ENCODE data around the gene ARHGAP27. TPM values are rescaled to one million over a fixed set of nuclear protein-coding genes. Genes with fewer than 3 reads are reported as not detected.
"Not testable (repeated sequence)": the region's sequence is repeated elsewhere in the genome, so short reads cannot be mapped to it uniquely, and the experiment has no call there.

ARHGAP27 gene, protein sequence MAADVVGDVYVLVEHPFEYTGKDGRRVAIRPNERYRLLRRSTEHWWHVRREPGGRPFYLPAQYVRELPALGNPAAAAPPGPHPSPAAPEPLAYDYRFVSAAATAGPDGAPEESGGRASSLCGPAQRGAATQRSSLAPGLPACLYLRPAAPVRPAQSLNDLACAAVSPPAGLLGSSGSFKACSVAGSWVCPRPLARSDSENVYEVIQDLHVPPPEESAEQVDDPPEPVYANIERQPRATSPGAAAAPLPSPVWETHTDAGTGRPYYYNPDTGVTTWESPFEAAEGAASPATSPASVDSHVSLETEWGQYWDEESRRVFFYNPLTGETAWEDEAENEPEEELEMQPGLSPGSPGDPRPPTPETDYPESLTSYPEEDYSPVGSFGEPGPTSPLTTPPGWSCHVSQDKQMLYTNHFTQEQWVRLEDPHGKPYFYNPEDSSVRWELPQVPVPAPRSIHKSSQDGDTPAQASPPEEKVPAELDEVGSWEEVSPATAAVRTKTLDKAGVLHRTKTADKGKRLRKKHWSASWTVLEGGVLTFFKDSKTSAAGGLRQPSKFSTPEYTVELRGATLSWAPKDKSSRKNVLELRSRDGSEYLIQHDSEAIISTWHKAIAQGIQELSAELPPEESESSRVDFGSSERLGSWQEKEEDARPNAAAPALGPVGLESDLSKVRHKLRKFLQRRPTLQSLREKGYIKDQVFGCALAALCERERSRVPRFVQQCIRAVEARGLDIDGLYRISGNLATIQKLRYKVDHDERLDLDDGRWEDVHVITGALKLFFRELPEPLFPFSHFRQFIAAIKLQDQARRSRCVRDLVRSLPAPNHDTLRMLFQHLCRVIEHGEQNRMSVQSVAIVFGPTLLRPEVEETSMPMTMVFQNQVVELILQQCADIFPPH
- 27.3 TPM for total RNA-seq
- long read RNA-seq, partial matches to known transcripts, result 14 of 22 reads
- long read RNA-seq, other reads (novel, unspliced or antisense), result 5 of 22 reads

- DNase-seq (ENCODE audit: low spot score), result no peak
Observed at GRCh38 chr17:45432405-45433158, at the start of gene ARHGAP27. Gene ARHGAP27 (minus strand): TSS chr17:45432870. CDS start chr17:45430279, 2,591 bp downstream.

DNA sequence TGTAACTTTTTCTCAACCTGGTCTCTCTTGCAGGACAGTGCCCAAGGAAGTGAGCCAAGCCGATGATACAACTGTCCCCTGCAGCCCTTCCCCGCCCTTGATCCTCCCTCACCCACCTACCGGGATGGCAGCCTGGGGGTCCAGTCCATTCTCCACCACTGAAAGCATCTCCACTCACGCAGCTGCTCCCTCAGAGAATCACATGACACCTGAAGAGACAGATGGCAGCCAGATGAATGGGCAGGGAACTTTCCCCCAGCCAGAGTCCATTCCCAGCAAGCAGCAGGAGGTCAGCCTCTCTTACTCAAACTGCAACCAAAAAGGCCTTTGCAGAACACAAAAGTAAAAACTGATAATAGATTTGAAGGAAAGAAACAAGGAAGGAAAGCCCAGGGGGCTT lies 49.6 kb upstream of the ARHGAP27 start:
- not testable (repeated sequence) for DNase-seq (ENCODE audit: low spot score)

DNA sequence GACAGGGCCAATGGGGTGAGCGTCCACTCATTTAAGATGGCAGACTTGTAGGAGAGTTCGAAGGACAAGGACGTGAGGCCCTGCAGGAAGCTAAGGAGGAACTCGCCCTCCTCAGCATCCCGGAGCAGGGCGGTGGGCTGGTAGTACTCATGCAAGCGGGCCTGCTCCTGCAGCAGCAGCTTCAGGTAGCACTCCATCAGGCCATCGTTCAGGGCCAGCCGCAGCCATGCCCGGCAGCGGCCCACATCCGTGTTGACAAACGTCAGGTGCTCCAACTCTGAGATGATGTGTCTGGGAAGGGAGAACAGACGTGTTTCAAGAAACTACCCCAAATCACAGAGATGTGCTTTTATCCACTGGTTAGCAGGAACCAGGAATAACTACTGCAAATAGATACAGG lies 42.8 kb upstream of the ARHGAP27 start:
- DNase-seq (ENCODE audit: low spot score), result not testable (repeated sequence)

DNA sequence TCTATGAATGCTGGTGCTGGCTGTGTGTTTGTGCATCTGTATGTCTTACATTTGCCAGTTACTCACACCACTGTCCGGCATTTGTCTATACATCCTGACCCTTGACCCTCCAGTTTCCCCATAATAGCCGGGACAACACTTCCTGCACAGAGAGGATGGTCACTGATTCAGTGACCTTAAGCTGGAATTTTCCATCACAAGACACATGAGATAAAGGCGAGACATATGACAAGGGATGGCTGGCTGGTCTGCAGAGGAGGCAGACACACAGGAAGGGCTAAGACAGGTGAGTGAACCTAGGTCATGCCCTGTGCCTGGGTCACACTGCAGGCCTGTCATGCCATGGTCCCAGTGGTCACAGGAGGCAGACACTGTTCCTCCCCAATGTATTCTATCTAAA lies 39.6 kb upstream of the ARHGAP27 start:
- DNase-seq (ENCODE audit: low spot score), result not testable (repeated sequence)

- not testable (repeated sequence) for DNase-seq (ENCODE audit: low spot score)
Observed at GRCh38 chr17:45469204-45469563, 36.5 kb upstream of the ARHGAP27 start.

DNA sequence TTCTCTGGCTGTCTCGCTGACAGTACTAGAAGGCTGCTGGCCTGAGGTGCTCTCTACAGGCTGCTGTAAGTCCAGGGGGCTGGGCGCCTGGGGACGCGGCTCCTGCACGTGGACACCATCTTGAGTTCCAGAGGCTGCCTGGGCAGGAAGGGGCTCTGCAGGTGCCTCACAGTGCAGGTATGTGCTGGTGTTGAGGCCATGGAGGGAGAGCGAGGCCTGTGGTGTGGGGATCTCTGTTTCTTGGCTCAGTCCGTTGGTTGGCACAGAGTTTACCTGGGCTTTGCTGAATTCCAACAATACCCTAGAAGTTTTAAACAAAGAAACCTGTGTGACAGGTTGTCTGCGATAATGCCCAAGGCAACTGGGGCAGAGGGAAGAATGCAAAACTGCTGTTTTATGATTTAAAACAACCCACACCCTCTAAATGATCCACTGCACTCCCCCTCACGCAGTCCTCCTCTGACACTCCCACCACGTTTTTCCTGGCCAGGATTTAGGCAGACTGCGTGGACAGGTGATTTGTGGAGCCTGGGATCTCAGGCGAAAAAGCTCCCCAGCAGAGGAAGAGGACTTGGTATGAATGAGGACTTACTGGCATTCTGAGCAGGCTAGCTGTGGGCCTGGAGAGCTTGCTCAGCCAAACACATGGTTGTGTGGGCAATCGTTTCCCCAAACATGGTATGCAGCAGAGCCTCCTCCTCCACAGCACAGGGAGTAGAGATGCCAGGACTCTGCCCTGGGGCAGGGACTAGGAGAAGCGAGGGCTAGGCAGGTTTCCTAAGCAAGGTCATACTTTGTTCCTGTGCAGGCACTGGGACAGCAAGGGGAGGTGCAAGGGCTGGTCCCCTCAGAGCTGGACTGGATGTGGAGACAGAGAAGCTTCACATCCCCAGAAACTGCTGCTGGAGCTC lies 35.9 kb upstream of the ARHGAP27 start:
- DNase-seq (ENCODE audit: low spot score), result not testable (repeated sequence)

DNA sequence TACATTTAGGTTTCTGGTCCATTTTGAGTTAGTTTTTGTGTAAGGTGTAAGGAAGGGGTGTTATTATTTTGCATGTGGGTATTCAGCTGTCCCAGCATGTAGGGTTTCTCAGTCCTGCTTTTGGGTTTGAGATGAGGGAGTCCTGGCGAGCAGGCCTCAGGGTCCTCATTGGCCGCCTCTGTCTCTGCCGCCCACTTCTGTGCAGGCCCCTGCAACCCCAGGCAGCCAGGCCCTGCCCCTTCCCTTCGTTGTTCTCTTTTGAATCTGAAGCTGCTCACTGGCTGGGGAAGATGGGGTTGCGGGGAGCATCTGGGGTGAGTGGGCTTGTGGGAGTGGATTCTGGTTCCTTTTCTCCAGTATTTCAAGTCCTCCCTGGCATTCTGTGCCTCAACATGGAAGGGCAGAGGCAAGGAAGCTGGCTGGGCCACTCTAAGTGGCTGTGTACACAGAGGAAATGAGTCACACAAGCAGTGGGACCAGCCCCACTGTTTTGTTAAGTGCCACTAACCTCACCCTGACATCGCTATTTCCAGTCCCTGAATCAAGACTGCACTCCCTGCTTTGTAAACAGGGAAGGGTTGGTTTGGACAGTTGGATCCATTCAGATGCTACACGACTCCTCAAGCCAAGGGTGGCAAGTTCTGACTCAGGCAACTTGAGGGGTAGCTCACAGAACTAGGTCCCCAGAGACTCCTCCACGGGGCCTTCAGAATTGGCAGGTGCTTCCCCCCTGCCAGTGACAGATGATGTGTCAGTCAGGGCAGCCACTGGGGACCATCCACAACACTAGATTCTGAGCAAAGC lies 29.1 kb upstream of the ARHGAP27 start:
- DNase-seq (ENCODE audit: low spot score), result peak; percentile 68

DNA sequence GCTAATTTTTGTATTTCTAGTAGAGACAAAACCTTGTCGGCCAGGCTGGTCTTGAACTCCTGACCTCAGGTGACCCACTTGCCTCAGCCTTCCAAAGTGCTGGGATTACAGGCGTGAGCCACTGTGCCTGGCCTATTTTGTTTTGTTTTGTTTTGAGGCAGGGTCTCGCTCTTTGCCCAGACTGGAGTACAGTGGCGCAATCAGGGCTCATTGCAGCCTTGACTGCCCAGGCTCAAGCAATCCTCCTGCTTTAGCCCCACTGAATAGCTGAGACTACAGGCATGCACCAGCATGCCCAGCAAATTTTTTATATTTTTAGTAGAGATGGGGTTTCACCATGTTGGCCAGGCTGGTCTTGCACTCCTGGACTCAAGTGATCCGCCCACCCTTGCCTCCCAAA lies 27.8 kb upstream of the ARHGAP27 start:
- peak; percentile 28 for DNase-seq (ENCODE audit: low spot score)

- DNase-seq (ENCODE audit: low spot score), result not testable (repeated sequence)
Observed at GRCh38 chr17:45454341-45454740, 21.7 kb upstream of the ARHGAP27 start.

DNA sequence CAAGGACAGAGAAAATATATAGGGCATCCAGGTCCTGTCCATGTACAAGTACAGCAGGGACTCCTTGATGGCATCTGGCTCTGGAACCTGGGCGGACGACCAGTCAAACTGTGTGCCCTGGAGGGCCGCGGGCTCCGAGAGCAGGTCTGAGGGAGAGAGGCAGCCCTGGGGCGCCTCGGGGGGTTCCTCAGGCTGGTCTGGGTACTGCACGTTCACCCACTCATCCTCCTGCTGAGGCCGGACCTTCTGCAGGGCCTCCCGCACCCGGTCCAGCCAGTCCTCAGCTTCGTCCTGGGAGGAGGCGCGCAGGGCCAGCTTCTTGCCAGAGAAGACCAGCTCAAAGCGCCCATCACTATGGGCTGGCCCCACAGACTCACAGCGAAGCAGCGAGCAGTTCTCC lies 21.1 kb upstream of the ARHGAP27 start:
- not testable (repeated sequence) for DNase-seq (ENCODE audit: low spot score)

GRCh38 chr17:45453225-45453534 lies 20.5 kb upstream of the ARHGAP27 start:
- not testable (repeated sequence) for DNase-seq (ENCODE audit: low spot score)

DNA sequence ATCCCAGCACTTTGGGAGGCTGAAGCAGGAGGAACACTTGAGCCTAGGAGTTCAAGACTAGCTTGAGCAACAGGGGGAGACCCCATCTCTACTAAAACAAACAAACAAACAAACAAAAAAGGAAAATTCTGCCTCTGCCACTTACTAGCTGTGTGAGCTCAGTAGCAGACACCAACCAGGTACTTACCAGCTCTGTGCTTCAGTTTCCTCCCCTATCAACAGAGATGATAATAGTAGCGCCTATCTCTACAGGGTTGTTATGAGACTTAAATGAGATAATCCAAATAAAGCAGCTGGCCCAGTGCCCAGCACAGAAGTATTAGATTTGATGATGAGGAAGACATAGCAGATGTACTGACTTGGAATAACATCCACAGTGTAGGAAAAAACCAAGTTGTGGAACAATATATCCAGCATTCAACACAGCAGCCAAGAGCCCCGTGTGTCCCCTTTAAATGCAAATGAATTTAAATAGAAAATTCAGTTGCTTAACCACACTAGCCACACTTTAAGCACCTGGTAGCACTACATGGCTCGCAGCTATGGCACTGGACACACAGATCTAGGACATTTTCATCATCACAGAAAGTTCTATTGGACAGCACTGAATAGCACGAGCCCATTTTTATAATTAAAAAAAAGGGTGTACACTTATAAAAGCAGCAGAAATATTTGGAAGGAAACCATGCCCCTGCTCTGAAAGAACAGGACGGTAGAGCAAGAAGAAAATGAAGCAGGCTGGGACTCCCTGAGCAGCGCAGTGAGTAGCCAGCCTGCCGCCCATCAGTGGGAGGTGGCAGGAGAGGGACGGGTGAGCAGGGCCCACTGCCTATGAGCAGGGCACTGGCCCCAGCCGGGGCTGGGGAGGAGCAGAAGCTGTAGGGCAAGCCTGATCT lies 19.9 kb upstream of the ARHGAP27 start:
- not testable (repeated sequence) for DNase-seq (ENCODE audit: low spot score)

DNA sequence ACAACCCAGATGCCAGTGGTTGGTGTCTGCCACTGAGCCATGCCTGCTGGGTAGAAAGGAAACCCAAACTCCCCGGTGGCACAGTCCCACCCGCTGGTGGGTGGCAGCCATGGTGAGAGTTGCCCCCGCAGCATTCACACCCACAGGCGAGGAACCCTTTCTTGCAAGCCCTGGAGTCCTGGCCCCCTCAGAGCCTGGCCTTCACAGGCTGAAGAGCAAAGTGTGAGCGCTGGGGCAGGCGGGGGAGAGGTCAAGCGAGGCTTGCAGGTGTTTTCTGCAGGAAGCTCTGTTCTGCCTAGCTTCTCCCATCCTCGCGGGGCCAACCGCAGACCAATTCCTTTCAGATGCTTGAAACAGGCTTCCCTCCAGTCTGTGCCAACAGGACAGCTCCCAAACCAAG lies 19.0 kb upstream of the ARHGAP27 start:
- DNase-seq (ENCODE audit: low spot score), result not testable (repeated sequence)

DNA sequence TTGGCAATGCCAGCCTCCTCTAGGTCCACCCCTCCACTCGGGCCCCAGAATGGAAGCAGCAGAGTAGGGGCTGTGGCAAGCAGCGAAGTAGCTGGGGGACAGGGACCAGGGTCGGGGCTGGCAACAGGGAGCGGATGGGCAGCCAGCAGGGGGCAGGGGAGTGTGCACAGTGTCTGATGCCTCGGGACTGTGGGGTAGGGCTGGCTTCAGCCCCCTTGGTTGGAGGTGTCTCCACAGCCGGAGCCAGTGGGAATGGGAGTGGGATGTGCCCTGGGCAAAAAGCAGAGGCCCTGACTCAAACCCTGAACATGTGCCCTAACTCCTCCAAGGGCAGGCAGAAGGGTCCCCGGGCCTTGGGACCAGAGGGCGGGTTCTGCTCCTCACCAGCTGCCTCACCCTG lies 18.5 kb upstream of the ARHGAP27 start:
- no peak for DNase-seq (ENCODE audit: low spot score)

DNA sequence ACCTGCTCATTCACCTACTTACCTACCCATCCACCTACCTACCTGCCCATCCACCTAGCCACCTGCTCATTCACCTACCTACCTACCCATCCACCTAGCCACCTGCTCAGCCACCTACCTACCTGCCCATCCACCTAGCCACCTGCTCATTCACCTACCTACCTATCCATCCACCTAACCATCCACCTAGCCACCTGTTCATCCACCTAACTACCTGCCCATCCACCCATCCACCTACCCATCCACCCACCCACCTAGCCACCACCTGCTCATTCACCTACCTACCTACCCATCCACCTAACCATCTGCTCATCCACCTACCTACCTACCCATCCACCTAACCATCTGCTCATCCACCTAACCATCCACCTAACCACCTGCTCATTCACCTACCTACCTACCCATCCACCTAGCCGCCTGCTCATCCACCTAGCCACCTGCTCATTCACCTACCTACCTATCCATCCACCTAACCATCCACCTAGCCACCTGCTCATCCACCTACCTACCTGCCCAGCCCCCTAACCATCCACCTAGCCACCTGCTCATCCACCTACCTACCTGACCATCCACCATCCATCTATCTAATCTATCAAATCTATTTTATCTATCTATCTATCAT lies 17.1 kb upstream of the ARHGAP27 start:
- DNase-seq (ENCODE audit: low spot score), result not testable (repeated sequence)

DNA sequence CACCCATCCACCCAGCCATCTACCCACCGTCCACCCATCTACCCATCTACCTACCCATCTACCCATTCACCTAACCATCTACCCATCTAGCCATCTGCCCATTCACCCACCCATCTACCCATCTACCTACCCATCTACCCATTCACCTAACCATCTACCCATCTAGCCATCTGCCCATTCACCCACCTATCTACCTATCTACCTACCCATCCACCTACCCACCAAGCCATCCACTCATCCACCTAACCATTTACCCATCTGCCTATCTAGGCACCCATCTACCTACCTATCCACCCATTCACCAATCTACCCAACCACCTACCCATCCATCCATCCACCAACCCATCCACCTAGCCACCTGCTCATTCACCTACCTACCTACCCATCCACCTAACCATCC lies 16.6 kb upstream of the ARHGAP27 start:
- not testable (repeated sequence) for DNase-seq (ENCODE audit: low spot score)

GRCh38 chr17:45448483-45448882 lies 15.8 kb upstream of the ARHGAP27 start:
- DNase-seq (ENCODE audit: low spot score), result not testable (repeated sequence)

DNA sequence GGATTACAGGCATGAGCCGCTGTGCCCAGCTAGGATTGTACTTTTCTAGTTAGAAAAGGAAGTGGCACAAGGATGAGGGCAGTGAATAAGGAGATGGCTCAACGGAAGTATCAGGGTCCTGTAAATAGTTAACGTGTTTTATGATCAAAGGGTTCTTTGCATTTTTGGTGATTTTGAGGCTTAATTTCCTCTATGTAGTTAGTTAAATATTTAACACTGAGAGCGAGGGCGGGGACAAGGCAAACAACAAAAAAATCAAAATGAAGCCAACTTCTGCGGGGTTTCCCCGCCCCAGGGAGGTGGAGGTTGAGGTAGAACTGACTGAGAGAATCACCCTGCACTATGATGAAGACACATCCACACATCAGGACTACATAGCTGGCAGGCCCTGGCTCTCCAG lies 15.4 kb upstream of the ARHGAP27 start:
- not testable (repeated sequence) for DNase-seq (ENCODE audit: low spot score)
